GM21381 (cell line): ENCODE measurements around the gene WBP2.
"Not testable (repeated sequence)": the region's sequence is repeated elsewhere in the genome, so short reads cannot be mapped to it uniquely, and the experiment has no call there.

Experiments used
- ATAC-seq: cut with Tn5 transposase; IDR thresholded peaks from one replicate; pipeline ENCODE4 v1.9.1; 2021; ENCODE audit warnings: mild to moderate bottlenecking, moderate library complexity; ENCODE audit not compliant: unreplicated experiment

Gene WBP2

DNA sequence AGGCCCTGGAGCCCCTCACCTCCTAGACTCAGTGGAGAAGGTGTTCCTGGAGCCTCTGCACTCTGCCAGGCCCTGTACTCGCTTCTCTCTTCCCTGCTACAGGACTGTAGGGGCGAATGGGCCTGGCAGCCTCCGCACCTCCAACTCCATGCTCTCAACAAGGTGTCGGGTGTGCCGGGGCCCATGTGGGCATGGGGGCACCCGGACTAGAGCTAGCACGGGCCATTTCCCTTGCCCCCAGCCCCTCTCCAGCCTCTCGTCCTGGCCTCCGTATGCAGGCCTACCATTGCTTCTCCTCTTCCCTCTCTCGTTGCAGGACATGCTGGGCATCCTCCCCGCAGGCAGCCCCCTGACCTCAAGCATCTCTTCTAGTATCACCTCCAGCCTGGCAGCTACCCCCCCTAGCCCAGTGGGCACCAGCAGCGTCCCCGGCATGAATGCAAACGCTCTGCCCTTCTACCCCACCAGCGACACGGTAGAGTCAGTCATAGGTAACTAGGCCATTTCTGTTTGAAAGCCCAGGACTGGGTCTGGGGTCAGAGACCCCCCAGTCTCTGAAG is 36.7 kb downstream of the WBP2 start:
- no peak for ATAC-seq

DNA sequence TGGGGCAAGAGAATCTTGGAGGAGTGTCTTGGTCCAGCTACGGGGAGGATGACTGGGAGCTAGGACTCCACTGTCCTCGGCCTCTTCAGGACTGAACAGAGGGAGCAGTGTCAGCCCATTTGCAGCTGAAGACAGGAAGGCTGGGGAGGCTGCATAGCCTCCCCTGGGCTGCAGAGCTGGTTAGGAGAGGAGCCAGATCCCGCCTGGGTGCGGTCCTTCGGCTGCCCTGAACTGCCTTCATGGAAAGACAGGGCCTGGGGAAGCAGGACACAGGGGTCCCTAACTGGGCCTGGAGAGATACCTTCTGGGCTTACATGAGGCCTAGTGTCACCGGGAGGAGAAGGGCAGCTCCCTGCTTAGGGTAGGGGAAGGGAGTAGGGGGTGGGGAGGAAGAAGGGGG is 37.6 kb downstream of the WBP2 start:
- no peak for ATAC-seq

DNA sequence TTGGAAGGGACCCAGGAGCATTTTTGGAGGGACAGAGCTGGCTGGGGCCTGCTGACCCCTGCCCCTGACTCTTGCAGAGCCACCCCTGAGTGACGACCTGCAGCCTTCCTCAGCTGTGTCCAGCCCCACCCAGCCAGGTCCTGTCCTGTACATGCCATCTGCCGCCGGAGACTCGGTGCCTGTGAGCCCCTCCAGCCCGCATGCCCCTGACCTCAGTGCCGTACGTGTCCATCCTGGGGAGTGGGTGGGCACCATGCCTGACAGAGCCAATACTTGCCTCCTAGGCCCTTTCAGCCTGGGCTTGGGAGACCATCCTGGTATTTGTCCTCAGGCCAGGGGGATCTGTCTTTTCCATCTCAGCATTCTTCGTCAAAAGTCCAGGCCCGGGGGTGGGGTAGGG is 38.4 kb downstream of the WBP2 start:
- ATAC-seq: no peak

DNA sequence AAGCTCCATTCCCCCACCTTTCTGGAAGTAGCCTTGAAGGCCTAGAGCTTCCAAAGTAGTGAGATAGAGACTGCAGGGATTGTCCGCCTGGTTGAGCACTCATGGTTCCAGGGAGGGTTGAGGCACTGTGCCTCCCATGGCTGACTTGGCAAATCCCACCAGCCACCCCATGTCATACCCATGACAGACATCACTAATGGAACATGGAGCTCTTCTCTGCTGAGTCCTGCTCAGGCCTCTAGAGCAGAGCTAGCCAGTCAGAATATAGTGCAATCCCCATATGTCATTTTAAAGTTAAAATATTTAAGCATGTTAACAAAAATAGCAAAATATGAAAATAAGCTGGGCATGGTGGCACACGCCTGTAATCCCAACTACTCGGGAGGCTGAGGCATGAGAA is 39.7 kb downstream of the WBP2 start:
- no peak for ATAC-seq

DNA sequence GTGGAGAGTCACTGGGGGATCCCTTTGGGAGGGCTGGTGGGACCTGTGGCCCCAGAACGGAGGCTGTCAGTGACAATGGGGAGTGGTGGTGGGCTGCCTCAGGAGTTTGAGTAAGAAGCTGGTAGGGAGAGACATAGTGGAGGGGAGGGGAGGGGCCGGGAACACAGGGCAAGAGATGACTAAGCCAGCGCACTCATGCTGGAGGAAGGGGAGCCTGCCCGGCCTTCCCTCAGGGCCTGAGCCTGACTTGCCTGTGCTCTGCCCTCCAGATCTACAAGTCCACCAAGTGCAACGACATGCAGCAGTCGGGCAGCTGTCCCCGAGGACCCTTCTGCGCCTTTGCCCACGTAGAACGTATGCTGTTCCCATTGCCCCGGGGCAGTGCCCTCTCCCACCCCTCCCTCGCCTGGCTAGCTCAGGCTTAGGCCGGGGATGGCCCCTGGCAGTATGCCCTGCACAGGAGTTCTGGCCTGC is 40.2 kb downstream of the WBP2 start:
- no peak for ATAC-seq

DNA sequence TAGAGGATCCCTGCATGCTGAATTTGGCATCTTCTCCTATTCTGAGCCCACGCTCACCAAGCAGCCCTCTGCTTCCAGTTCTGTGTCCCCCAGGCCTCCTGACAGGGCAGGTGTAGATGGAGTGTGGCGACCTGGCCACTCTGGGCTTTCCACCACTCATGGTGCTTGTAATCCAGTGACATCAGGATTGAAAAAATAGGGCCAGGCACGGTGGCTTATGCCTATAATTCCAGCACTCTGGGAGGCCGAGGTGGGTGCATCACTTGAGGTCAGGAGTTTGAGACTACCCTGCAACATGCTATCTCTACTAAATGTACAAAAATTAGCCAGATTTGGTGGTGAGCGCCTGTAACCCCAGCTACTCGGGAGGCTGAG is 41.1 kb downstream of the WBP2 start:
- ATAC-seq: no peak

DNA sequence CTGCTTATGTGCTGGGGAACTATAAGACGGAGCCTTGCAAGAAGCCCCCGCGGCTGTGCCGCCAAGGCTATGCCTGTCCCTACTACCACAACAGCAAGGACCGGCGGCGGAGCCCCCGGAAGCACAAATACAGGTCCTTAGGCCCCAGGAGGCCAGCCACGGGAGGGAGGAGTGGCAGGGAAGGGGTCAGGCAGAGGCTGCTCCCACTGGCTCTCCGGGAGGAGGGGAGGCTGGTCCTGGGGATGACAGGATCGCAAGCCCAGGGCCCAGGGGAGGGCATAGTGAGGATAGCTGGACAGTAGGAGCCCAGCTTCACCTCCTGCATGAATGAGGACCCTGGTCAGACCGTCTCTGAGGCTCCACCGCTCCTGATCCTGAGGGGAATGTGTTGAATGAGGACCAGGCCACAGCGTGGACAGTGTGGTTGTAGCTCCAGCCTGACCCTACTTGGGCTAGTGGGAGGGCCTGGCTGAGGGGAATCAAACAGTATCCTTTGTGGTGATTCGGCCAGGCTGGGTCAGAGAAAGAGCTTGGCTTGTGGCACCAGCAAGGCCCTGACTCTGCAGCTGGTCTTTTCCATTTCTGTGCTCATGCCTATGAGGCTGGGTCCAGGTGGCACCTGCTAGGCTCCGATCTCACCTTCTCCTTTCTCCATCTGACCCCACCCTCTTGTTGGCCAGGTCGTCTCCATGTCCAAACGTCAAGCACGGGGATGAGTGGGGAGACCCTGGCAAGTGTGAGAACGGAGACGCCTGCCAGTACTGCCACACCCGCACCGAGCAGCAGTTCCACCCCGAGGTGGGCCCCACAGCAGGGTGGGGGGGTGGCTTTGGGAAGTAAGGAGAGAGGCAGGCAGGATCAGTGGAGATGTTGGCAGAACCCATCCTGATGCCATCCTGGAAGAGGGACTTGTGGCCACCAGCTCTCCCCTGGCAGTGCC is 41.8 kb downstream of the WBP2 start:
- ATAC-seq: no peak

DNA sequence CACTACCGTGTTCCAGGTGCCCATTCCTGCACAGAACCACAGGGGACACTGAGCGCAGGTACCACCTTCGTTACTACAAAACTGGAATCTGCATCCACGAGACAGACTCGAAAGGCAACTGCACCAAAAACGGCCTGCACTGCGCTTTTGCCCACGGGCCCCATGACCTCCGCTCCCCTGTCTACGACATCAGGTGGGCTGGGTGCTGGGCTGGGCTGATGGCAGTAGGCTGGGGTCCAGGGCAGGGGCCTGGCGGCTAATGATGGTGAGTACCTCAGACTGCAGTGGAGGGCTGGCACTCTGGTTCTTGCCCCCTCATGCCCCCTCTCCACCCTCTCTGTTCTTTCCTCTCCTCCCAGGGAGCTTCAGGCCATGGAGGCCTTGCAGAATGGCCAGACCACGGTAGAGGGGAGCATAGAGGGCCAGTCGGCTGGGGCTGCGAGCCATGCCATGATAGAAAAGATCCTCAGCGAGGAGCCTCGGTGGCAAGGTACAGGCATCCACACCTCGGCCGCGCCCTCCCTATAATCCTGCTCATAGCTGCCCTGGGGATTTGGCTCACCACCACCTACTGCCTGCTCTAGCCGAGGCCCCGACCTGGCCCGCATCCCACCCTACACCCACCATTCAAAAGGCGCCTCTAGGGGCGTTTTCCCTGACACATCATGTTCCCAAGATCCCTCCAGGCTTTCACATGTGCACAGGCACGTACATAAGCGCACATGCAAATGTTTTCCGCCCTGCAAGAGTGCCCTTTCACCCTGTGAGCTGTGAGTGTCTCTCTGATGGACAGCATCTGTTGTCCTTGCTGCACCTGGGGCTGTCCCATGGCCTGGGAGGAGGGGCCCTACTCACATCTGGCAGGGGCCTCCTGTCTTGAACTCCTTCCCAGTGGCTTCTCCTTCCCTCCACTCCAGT is 42.8 kb downstream of the WBP2 start:
- ATAC-seq: no peak

DNA sequence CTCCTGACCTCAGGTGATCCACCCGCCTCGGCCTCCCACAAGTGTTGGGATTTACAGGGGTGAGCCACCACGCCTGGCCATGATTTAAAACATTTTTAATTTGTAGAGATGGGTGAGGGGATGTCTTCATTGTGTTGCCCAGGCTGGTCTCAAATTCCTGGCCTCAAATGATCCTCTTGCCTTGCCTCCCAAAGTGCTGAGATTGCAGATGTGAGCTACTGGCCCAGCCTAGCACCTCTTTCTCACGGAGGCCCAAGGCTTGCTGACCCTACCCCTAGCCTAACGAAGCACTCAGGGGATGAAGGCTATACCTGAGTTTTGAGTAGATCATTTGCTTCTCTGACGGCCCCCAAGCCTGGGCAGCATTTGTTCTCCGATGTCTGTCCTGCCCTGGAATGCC is 44.0 kb downstream of the WBP2 start:
- no peak for ATAC-seq

DNA sequence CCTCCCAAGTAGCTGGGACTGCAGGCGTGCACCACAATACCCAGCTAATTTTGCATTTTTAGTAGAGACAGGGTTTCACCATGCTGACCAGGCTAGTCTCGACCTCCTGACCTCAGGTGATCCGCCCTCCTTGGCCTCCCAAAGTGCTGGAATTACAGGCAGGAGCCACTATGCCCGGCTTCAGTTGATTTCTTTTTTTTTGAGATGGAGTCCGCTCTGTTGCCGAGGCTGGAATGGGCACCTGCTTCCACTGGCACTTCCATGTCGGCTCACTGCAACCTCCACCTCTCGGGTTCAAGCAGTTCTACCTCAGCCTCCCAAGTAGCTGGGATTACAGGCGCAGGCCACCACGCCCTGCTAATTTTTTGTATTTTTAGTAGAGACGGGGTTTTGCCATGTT is 44.4 kb downstream of the WBP2 start:
- not testable (repeated sequence) for ATAC-seq

DNA sequence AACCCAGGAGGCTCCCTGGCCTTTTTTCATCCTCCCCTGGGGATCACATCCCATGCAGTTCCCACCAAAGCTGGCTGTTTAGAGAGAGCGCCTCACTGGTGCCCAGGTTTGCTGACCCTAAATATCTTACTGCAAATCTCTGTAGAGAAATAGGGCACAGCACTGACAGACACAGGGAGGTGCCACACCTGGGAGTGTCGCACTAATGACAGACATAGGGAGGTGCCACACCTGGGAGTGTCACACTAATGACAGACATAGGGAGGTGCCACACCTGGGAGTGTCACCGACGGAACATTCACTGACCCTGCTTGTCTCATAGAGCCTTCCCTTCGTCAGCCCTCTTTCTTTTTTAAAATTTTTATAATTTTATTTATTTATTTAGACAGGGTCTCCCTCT is 44.9 kb downstream of the WBP2 start:
- no peak for ATAC-seq

DNA sequence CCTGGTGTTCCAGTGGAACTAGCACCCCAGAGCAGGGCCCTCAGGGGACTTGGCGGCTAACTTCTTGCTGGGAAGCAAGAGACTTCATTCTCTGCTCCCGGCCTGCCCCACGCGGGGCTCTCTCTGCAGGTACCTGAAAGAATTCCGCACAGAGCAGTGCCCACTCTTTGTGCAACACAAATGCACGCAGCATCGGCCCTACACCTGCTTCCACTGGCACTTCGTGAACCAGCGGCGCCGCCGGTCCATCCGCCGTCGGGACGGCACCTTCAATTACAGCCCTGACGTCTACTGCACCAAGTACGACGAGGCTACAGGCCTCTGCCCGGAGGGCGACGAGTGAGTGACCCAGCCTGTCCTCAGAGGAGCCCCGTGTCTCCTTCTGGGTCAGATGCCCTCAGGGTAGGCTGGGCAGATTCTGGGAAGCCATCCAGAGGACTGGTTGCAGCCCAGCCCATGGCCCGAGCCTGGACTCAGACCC is 45.5 kb downstream of the WBP2 start:
- ATAC-seq: no peak

DNA sequence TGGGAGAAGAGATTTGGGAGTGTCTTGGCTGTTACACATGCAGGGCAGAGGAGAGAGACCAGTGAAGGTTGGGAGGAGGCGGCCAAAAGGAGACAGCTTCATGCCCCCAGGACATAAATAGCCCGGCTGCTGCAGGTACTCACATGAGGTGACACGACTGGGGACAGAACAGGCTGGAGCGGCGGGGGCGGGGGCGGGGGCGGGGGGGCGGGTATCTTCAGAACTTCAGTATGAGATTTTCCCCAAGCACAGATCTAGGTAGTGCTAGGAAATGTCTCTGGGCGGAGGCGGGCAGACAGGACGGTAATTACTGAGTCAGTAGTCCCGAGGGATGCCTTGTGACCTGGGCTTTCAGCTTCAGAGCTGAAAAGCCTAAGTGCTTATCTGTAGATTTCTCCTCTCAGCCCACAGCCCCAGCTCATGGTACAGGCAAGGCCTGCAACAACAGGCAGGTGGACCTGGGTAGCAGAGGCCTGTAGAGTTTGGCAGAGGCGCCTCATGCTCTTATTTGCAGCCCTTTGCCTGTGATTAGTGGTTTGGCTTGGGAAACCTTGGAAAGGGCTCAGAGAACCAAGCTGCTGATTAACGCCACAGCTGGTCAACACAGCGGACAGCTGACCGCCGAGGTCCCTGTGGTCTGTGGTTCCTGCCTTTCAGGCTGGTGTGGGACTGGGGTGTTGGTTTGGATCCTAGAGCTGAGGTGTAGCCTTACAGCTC is 46.1 kb downstream of the WBP2 start:
- ATAC-seq: no peak

DNA sequence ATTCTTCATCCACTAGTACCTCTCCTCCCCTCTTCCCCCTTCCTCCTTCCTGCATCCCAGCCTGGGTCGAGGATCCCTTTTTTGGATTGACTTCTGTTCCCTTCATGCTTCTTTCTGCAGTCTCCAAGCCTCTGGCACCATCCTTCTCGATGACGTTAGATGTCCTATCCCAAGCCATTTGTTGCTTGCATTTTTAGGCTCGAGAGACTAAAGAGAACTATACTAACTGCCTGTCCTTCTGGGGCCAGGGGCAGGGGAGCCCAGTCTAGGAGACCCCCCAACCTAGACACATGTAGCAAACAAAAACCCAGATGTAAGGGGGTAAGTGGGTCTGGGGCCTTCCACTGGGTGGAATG is 46.6 kb downstream of the WBP2 start:
- ATAC-seq: no peak

DNA sequence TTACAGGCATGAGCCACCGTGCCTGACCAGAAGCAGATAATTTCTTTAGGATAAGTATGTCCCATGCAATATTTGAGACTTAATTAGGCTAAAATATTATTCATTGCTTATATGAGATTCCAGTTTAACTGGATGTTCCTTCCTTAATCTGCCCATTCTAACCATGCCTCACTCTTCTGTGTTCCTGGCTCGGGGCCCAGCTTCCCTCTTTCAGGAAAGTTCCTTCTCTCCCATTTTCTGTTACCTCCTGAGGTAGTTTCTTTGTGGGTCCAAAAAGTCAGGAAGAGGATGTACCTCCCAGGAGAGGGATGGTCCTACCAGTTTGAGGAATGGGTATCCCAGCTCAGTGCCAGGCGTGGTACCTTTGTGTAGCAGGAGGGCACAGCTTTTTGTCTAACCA is 47.3 kb downstream of the WBP2 start:
- no peak for ATAC-seq

DNA sequence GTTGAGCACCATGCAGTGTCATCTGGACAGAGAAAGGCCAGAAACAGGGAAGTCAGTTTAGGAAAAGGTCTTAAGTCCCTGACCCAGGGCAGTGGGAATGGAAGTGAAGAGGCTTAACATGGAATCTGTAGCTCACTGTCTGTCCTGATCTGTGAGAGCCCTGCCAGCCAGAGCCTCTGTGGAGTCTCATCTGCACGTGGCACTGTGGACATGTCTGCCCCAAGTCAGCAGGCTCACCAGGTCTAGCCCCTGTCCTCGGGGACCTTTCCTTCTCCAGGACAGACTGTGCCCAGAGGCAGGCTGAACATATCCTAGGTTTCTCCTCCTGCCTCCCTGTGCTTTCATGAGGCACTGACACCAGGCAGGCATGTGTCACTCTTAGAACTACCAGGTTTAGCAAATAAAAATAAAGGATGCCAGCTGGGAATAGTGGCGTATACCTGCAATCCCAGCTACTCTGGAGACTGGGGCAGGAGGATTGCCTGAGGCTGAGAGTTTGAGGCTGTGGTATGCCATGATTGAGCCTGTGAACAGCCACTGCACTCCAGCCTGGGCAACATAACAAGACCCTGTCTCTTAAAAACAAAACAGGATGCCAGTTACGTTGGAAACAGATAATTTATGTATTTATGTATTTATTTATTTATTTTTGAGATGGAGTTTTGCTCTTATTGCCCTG is 48.2 kb downstream of the WBP2 start:
- no peak for ATAC-seq

DNA sequence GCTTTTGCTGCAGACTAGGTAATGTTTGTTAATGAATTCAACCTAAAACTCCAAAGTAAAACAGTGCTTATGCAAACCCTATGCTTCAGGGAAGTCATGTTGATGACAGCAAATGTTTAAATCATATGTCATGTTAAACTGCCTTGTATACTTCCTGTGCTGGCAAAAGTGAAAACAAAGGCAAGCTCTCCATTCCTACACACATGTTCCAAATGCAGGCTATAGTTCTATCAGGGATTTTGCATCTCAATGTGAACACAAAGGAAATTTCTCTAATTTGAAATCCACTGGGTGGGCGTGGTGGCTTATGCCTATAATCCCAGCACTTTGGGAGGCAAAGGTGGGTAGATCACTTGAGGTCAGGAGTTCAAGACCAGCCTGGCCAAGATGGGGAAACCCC is 51.3 kb downstream of the WBP2 start:
- no peak for ATAC-seq

DNA sequence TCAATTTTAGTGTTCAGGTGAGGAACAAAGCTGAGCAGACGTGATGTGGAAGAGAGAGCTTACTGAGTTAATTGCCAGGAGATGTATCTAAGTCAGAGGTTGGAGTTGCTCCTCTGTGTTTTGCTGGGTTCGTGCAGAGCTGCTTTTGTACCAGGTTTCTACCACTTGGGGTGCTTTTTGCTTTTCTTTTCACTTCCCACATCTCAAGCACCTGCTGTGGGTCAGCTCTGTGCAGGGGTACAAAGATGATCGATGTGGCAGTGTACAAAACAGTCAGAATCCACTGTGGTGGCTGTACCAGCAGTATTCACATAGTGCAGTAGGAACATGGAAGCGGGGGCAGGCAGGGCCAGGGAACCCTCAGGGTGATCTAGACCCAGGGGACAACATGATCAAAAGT is 55.7 kb downstream of the WBP2 start:
- no peak for ATAC-seq

DNA sequence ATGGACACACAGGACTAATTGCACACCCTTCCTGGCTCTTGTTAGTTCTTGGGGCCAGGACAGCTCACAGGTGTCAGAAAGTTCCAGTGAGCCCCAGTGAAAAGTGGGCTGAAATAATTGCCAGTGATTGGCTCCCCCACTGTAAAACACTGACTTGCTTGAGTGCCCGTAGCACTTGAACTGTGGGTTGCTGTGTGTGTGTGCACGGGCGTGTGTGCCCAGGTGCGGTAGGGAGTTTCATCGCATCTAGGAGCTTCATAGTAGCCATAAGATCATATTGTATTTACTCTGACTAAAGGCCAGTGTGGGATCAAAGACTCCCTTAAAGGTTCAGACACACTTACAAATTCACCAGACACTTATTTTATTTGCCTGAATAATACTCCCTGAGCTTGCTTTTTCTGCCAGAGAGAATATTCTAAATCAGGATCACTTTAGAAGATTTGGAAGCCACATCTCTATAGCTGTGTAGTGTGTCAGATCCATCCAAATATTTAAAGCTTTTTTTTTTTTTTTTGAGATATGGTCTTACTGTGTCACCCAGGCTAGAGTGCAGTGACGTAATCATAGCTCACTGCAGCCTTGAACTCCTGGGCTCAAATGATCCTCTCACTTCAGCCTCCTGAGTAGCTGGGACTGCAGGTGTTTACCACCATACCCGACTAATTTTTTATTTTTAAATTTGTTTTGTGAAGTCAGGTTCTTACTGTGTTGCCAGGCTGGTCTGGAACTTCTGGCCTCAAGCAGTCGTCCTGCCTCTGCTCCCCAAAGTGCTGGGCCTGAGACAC is 59.1 kb downstream of the WBP2 start:
- ATAC-seq: no peak
